SJCRH30 (cell line): ENCODE data around the gene SNED1. TPM values are rescaled to one million over a fixed set of nuclear protein-coding genes. Genes with fewer than 3 reads are reported as not detected.

Experiments
- DNase-seq, 2 experiments: peaks; one replicate each; pipeline ENCODE4 v3.0.0-alpha.2; 2015 to 2020
- H3K27ac ChIP-seq: fragments of 250-450 bp; sonication (Bioruptor Pico); 2 replicates; pipeline ENCODE4 v1.5.1; 2020; ENCODE audit warnings: mild to moderate bottlenecking, moderate library complexity
- H3K27me3 ChIP-seq: fragments of 250-450 bp; sonication (Bioruptor Pico); 2 replicates; pipeline ENCODE4 v1.5.1; 2020; ENCODE audit warnings: mild to moderate bottlenecking, moderate library complexity
- H3K36me3 ChIP-seq: fragments of 250-450 bp; sonication (Bioruptor Pico); 2 replicates; pipeline ENCODE4 v1.5.1; 2020; ENCODE audit warnings: mild to moderate bottlenecking, moderate library complexity
- H3K4me1 ChIP-seq: fragments of 250-450 bp; sonication (Bioruptor Pico); 2 replicates; pipeline ENCODE4 v1.5.1; 2020; ENCODE audit warnings: mild to moderate bottlenecking, moderate library complexity
- H3K4me3 ChIP-seq: fragments of 250-450 bp; sonication (Bioruptor Pico); 2 replicates; pipeline ENCODE4 v1.5.1; 2020; ENCODE audit warnings: mild to moderate bottlenecking, moderate library complexity
- H3K9me3 ChIP-seq: fragments of 250-450 bp; sonication (Bioruptor Pico); replicated peaks from 2 replicates; pipeline ENCODE4 v1.5.1; 2020; ENCODE audit warnings: mild to moderate bottlenecking, moderate library complexity
- total RNA-seq: library from RNA; depleted of rRNA; stranded (reverse); fragments of >200 nt; shearing (Covaris generic); gene quantifications from 2 replicates; pipeline ENCODE4 v1.2.3, GENCODE V29; 2014

Gene SNED1
- total RNA-seq, 1 experiment from 2014 or later: 28.4 TPM

- Histone ChIP-seq H3K4me3 (no peak overlapping the region), H3K27ac (no peak overlapping the region), H3K4me1 (no peaks in the 10 kb centered on the region), H3K27me3 (no peaks in the 10 kb centered on the region), H3K9me3 (no peaks in the 10 kb centered on the region), H3K36me3 (0 out of 2 replicates have a peak, but pooled peaks cover 2% of the 10 kb centered on the region)
- DNase-seq: no peak
Observed at GRCh38 chr2:241125626-241126025, 127.2 kb downstream of the SNED1 start.

- no peak for DNase-seq
- Histone ChIP-seq H3K4me3 (no peak overlapping the region), H3K4me1 (no peaks in the 10 kb centered on the region), H3K27me3 (no peaks in the 10 kb centered on the region), H3K36me3 (no peaks in the 10 kb centered on the region), H3K27ac (no peak overlapping the region), H3K9me3 (no peaks in the 10 kb centered on the region)
Observed at GRCh38 chr2:241126201-241126611, 127.8 kb downstream of the SNED1 start.

- Histone ChIP-seq H3K27me3 (no peaks in the 10 kb centered on the region), H3K36me3 (no peaks in the 10 kb centered on the region), H3K4me3 (no peak overlapping the region), H3K4me1 (no peaks in the 10 kb centered on the region), H3K27ac (no peak overlapping the region), H3K9me3 (no peaks in the 10 kb centered on the region)
- no peak for DNase-seq
Observed at GRCh38 chr2:241126771-241127202, 128.4 kb downstream of the SNED1 start.

GRCh38 chr2:241128266-241128665, 129.8 kb downstream of the SNED1 start:
- H3K27ac ChIP-seq: no peak overlapping the region
- H3K4me3 ChIP-seq: no peak overlapping the region
- no peak for DNase-seq

GRCh38 chr2:241129086-241129871, 130.9 kb downstream of the SNED1 start:
- no peak overlapping the region for H3K27ac ChIP-seq
- H3K36me3 ChIP-seq: no peaks in the 10 kb centered on the region
- H3K9me3 ChIP-seq: no peaks in the 10 kb centered on the region
- no peaks in the 10 kb centered on the region for H3K27me3 ChIP-seq
- no peaks in the 10 kb centered on the region for H3K4me1 ChIP-seq
- no peak for DNase-seq
- H3K4me3 ChIP-seq: no peak overlapping the region

More at GRCh38 chr2:241128266-241128665, 129.8 kb downstream of the SNED1 start:
- no peaks in the 10 kb centered on the region for H3K4me1 ChIP-seq
- H3K9me3 ChIP-seq: no peaks in the 10 kb centered on the region
- no peaks in the 10 kb centered on the region for H3K36me3 ChIP-seq
- no peaks in the 10 kb centered on the region for H3K27me3 ChIP-seq

- H3K9me3 ChIP-seq: no peaks in the 10 kb centered on the region
- no peak for DNase-seq
- H3K4me1 ChIP-seq: no peaks in the 10 kb centered on the region
- no peaks in the 10 kb centered on the region for H3K36me3 ChIP-seq
- H3K27me3 ChIP-seq: no peaks in the 10 kb centered on the region
- no peak overlapping the region for H3K4me3 ChIP-seq
- no peak overlapping the region for H3K27ac ChIP-seq
Observed at GRCh38 chr2:241130316-241130715, 131.9 kb downstream of the SNED1 start.

- H3K27ac ChIP-seq: no peak overlapping the region
- H3K36me3 ChIP-seq: peaks cover 7% of the 10 kb centered on the region
- H3K27me3 ChIP-seq: no peaks in the 10 kb centered on the region
- DNase-seq: no peak
- H3K4me3 ChIP-seq: no peak overlapping the region
- no peaks in the 10 kb centered on the region for H3K9me3 ChIP-seq
- H3K4me1 ChIP-seq: no peaks in the 10 kb centered on the region
Observed at GRCh38 chr2:241131531-241131930, 133.1 kb downstream of the SNED1 start.

- DNase-seq: no peak
- Histone ChIP-seq H3K4me3 (no peak overlapping the region), H3K4me1 (no peaks in the 10 kb centered on the region; the same call in 1 of the 2 replicates), H3K27ac (no peak overlapping the region), H3K9me3 (no peaks in the 10 kb centered on the region), H3K27me3 (no peaks in the 10 kb centered on the region), H3K36me3 (peaks cover 7% of the 10 kb centered on the region)
Observed at GRCh38 chr2:241132538-241133435, 134.4 kb downstream of the SNED1 start.

- DNase-seq: no peak
- Histone ChIP-seq H3K36me3 (peaks cover 12% of the 10 kb centered on the region), H3K9me3 (no peaks in the 10 kb centered on the region), H3K27me3 (no peaks in the 10 kb centered on the region), H3K27ac (no peak overlapping the region), H3K4me1 (no peaks in the 10 kb centered on the region; the same call in 1 of the 2 replicates), H3K4me3 (no peak overlapping the region)
Observed at GRCh38 chr2:241133436-241133820, 135.0 kb downstream of the SNED1 start.

- H3K36me3 ChIP-seq: peaks cover 12% of the 10 kb centered on the region
- no peak for DNase-seq
Observed at GRCh38 chr2:241134711-241135110, 136.3 kb downstream of the SNED1 start.

GRCh38 chr2:241135737-241136136, 137.3 kb downstream of the SNED1 start:
- Histone ChIP-seq H3K4me1 (no peaks in the 10 kb centered on the region; the same call in 1 of the 2 replicates), H3K27me3 (no peaks in the 10 kb centered on the region), H3K4me3 (no peak overlapping the region), H3K9me3 (no peaks in the 10 kb centered on the region), H3K27ac (no peak overlapping the region), H3K36me3 (peaks cover 12% of the 10 kb centered on the region)
- DNase-seq: no peak

More at GRCh38 chr2:241134711-241135110, 136.3 kb downstream of the SNED1 start:
- no peaks in the 10 kb centered on the region for H3K27me3 ChIP-seq
- H3K27ac ChIP-seq: no peak overlapping the region
- no peaks in the 10 kb centered on the region; the same call in 1 of the 2 replicates for H3K4me1 ChIP-seq
- no peaks in the 10 kb centered on the region for H3K9me3 ChIP-seq
- no peak overlapping the region for H3K4me3 ChIP-seq

GRCh38 chr2:241136191-241136590, 137.8 kb downstream of the SNED1 start:
- Histone ChIP-seq H3K36me3 (peaks cover 12% of the 10 kb centered on the region), H3K9me3 (no peaks in the 10 kb centered on the region), H3K27ac (no peak overlapping the region), H3K4me3 (no peak overlapping the region), H3K4me1 (no peaks in the 10 kb centered on the region; the same call in 1 of the 2 replicates), H3K27me3 (no peaks in the 10 kb centered on the region)
- no peak for DNase-seq

- no peak for DNase-seq
- Histone ChIP-seq H3K9me3 (no peaks in the 10 kb centered on the region), H3K4me3 (no peak overlapping the region), H3K27me3 (no peaks in the 10 kb centered on the region), H3K4me1 (no peaks in the 10 kb centered on the region; the same call in 1 of the 2 replicates), H3K36me3 (peaks cover 12% of the 10 kb centered on the region), H3K27ac (no peak overlapping the region)
Observed at GRCh38 chr2:241136661-241137260, 138.3 kb downstream of the SNED1 start.

GRCh38 chr2:241137276-241138190, 139.1 kb downstream of the SNED1 start:
- Histone ChIP-seq H3K4me3 (no peak overlapping the region), H3K4me1 (no peaks in the 10 kb centered on the region; the same call in 1 of the 2 replicates), H3K36me3 (peaks cover 12% of the 10 kb centered on the region), H3K27me3 (no peaks in the 10 kb centered on the region), H3K9me3 (no peaks in the 10 kb centered on the region), H3K27ac (no peak overlapping the region)
- no peak for DNase-seq
